SK-N-SH treated with all-trans-retinoic acid at 6 μM for 48 hours (cell line): ENCODE measurements around the gene RHCG.

Experiments
- ARNTL ChIP-seq: fragments of 450-650 bp; formaldehyde crosslinking; IDR thresholded peaks from 2 replicates; pipeline ENCODE4 v1.5.0; 2020; ENCODE audit warnings: low read depth, mild to moderate bottlenecking, moderate library complexity, borderline replicate concordance
- OSR1 ChIP-seq: fragments of 250-450 bp; sonication (Bioruptor Pico); IDR thresholded peaks from 2 replicates; pipeline ENCODE4 v1.8.0; 2022; ENCODE audit warnings: moderate library complexity, mild to moderate bottlenecking, inconsistent platforms
- ZFP3 ChIP-seq: fragments of 250-450 bp; sonication (Bioruptor Pico); IDR thresholded peaks from 2 replicates; pipeline ENCODE4 v1.5.0; 2020; ENCODE audit warnings: mild to moderate bottlenecking, moderate library complexity
- ZFP30 ChIP-seq: fragments of 450-650 bp; formaldehyde crosslinking; IDR thresholded peaks from 2 replicates; pipeline ENCODE4 v1.5.0; 2022; ENCODE audit warnings: mild to moderate bottlenecking, moderate library complexity
- TF ChIP-seq, protein P1 (sequence below): fragments of 250-450 bp; sonication (Bioruptor Pico); IDR thresholded peaks from 2 replicates; pipeline ENCODE4 v1.5.1; 2020; ENCODE audit warnings: low read depth, mild to moderate bottlenecking, moderate library complexity
- TF ChIP-seq, protein P2 (sequence below): fragments of 250-450 bp; sonication (Bioruptor Pico); IDR thresholded peaks from 2 replicates; pipeline ENCODE4 v1.8.0; 2020; ENCODE audit warnings: mild to moderate bottlenecking, moderate library complexity, borderline replicate concordance

- TF ChIP-seq, protein P1, sequence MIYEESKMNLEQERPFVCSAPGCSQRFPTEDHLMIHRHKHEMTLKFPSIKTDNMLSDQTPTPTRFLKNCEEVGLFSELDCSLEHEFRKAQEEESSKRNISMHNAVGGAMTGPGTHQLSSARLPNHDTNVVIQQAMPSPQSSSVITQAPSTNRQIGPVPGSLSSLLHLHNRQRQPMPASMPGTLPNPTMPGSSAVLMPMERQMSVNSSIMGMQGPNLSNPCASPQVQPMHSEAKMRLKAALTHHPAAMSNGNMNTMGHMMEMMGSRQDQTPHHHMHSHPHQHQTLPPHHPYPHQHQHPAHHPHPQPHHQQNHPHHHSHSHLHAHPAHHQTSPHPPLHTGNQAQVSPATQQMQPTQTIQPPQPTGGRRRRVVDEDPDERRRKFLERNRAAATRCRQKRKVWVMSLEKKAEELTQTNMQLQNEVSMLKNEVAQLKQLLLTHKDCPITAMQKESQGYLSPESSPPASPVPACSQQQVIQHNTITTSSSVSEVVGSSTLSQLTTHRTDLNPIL (CRISPR knock-in tag), result no peak
- TF ChIP-seq ARNTL (CRISPR knock-in tag), result no peak
- TF ChIP-seq ZFP3 (CRISPR knock-in tag), result no peak
- TF ChIP-seq OSR1 (CRISPR knock-in tag), result no peak
- no peak for TF ChIP-seq ZFP30 (CRISPR knock-in tag)
- TF ChIP-seq, protein P2, sequence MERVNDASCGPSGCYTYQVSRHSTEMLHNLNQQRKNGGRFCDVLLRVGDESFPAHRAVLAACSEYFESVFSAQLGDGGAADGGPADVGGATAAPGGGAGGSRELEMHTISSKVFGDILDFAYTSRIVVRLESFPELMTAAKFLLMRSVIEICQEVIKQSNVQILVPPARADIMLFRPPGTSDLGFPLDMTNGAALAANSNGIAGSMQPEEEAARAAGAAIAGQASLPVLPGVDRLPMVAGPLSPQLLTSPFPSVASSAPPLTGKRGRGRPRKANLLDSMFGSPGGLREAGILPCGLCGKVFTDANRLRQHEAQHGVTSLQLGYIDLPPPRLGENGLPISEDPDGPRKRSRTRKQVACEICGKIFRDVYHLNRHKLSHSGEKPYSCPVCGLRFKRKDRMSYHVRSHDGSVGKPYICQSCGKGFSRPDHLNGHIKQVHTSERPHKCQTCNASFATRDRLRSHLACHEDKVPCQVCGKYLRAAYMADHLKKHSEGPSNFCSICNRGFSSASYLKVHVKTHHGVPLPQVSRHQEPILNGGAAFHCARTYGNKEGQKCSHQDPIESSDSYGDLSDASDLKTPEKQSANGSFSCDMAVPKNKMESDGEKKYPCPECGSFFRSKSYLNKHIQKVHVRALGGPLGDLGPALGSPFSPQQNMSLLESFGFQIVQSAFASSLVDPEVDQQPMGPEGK (CRISPR knock-in tag), result no peak
Measured at GRCh38 chr15:89500397-89501270, 4.3 kb upstream of the RHCG start.
